Right forelimb (tissue), 1 donor: ENCODE results near the gene TRIM45.
"Not testable (repeated sequence)": the region's sequence is repeated elsewhere in the genome, so short reads cannot be mapped to it uniquely, and the experiment has no call there.

Experiments used
- DNase-seq: peaks from one replicate; pipeline ENCODE4 v3.0.0-alpha.2; 2018

Gene TRIM45

GRCh38 chr1:117130526-117130925 is 9.0 kb upstream of the TRIM45 start:
- no peak for DNase-seq

- no peak for DNase-seq
Observed at GRCh38 chr1:117128323-117129079, 7.0 kb upstream of the TRIM45 start.

- no peak for DNase-seq
Observed at GRCh38 chr1:117127795-117128194, 6.2 kb upstream of the TRIM45 start.

GRCh38 chr1:117124661-117125060 is 3.1 kb upstream of the TRIM45 start:
- DNase-seq, result no peak

GRCh38 chr1:117123274-117123673 is 1.7 kb upstream of the TRIM45 start:
- no peak for DNase-seq

GRCh38 chr1:117122330-117123025 is 929 bp upstream of the TRIM45 start:
- DNase-seq, result no peak

GRCh38 chr1:117120774-117121588 is 568 bp downstream of the TRIM45 start:
- DNase-seq, result no peak

- not testable (repeated sequence) for DNase-seq
Observed at GRCh38 chr1:117119144-117119543, 2.4 kb downstream of the TRIM45 start.

- no peak for DNase-seq
Observed at GRCh38 chr1:117118137-117118536, 3.4 kb downstream of the TRIM45 start.

GRCh38 chr1:117117697-117118096 is 3.9 kb downstream of the TRIM45 start:
- DNase-seq, result no peak

GRCh38 chr1:117116784-117117130 is 4.8 kb downstream of the TRIM45 start:
- DNase-seq, result no peak

- DNase-seq, result no peak
Observed at GRCh38 chr1:117116090-117116783, 5.3 kb downstream of the TRIM45 start.

GRCh38 chr1:117114877-117115276 is 6.7 kb downstream of the TRIM45 start:
- no peak for DNase-seq

GRCh38 chr1:117113199-117113598 is 8.3 kb downstream of the TRIM45 start:
- DNase-seq, result no peak

- no peak for DNase-seq
Observed at GRCh38 chr1:117112047-117112717, 9.4 kb downstream of the TRIM45 start.

- DNase-seq, result no peak
Observed at GRCh38 chr1:117110774-117111173, 10.8 kb downstream of the TRIM45 start.

- DNase-seq, result no peak
Observed at GRCh38 chr1:117107364-117107763, 14.2 kb downstream of the TRIM45 start.

- no peak for DNase-seq
Observed at GRCh38 chr1:117106478-117106877, 15.1 kb downstream of the TRIM45 start.

- no peak for DNase-seq
Observed at GRCh38 chr1:117105722-117106121, 15.8 kb downstream of the TRIM45 start.

- no peak for DNase-seq
Observed at GRCh38 chr1:117104986-117105385, 16.6 kb downstream of the TRIM45 start.

GRCh38 chr1:117101858-117102257 is 19.7 kb downstream of the TRIM45 start:
- not testable (repeated sequence) for DNase-seq

- no peak for DNase-seq
Observed at GRCh38 chr1:117101334-117101733, 20.2 kb downstream of the TRIM45 start.
